Right atrium auricular region (tissue), 2 donors: ENCODE results near the gene EEIG2. TPM values are rescaled to one million over a fixed set of nuclear protein-coding genes. Genes with fewer than 3 reads are reported as not detected.

Experiments
- DNase-seq: peaks from one replicate; pipeline ENCODE4 v3.0.0-alpha.2; 2019; ENCODE audit warnings: low spot score
- H3K27ac ChIP-seq, 2 donors: fragments of 200-600 bp; sonication (generic); 1 replicate in 1 of 2; 2 replicates in 1 of 2; pipeline ENCODE4 v1.5.1; 2016 to 2019
- H3K27me3 ChIP-seq, 2 donors: fragments of 200-600 bp; sonication (generic); one replicate each; pipeline versions ENCODE4 v1.5.1 to v1.6.0; 2017 to 2019
- H3K36me3 ChIP-seq: fragments of 200-600 bp; sonication (generic); one replicate; pipeline ENCODE4 v1.5.1; 2016
- H3K4me1 ChIP-seq, 2 donors: fragments of 200-600 bp; sonication (generic); one replicate each; pipeline versions ENCODE4 v1.5.1 to v1.6.0; 2017 to 2019
- H3K4me3 ChIP-seq, 2 donors: fragments of 200-600 bp; sonication (generic); 1 replicate in 1 of 2; 2 replicates in 1 of 2; pipeline ENCODE4 v1.5.1; 2017 to 2019; ENCODE audit warnings: mild to moderate bottlenecking in 1 of 2, moderate library complexity in 1 of 2
- H3K9me3 ChIP-seq, 2 donors: fragments of 200-600 bp; sonication (generic); one replicate each; pipeline ENCODE4 v1.5.1; 2019
- total RNA-seq, 2 donors: library from RNA; depleted of rRNA; stranded (reverse); fragments of >200 nt; gene quantifications; one replicate each; pipeline ENCODE4 v1.1.0, GENCODE V29; 2016
- TF ChIP-seq, protein P1 (sequence below), 2 donors: fragments of 200-600 bp; sonication (generic); IDR thresholded peaks; one replicate each; pipeline ENCODE4 v1.5.1; 2019; ENCODE audit warnings: antibody characterized with exemption in 2 of 2

EEIG2 gene
- total RNA-seq, 2 donors from 2014 or later: 6.1 to 7.4 TPM

- no peak for DNase-seq
- Histone ChIP-seq H3K27me3 (no peaks in the 10 kb centered on the region), H3K4me1 (peaks cover 0 to 7% of the 10 kb centered on the region in 2 donors), H3K9me3 (no peaks in the 10 kb centered on the region), H3K4me3 (no peak overlapping the region), H3K27ac (no peak overlapping the region), H3K36me3 (no peaks in the 10 kb centered on the region)
- TF ChIP-seq, protein P1, sequence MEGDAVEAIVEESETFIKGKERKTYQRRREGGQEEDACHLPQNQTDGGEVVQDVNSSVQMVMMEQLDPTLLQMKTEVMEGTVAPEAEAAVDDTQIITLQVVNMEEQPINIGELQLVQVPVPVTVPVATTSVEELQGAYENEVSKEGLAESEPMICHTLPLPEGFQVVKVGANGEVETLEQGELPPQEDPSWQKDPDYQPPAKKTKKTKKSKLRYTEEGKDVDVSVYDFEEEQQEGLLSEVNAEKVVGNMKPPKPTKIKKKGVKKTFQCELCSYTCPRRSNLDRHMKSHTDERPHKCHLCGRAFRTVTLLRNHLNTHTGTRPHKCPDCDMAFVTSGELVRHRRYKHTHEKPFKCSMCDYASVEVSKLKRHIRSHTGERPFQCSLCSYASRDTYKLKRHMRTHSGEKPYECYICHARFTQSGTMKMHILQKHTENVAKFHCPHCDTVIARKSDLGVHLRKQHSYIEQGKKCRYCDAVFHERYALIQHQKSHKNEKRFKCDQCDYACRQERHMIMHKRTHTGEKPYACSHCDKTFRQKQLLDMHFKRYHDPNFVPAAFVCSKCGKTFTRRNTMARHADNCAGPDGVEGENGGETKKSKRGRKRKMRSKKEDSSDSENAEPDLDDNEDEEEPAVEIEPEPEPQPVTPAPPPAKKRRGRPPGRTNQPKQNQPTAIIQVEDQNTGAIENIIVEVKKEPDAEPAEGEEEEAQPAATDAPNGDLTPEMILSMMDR (IDR thresholded peaks at IDR 0.05): no peak
Measured at GRCh38 chr1:108556066-108556465, 3.8 kb upstream of the EEIG2 start.

GRCh38 chr1:108556499-108556898, 3.4 kb upstream of the EEIG2 start:
- Histone ChIP-seq H3K27me3 (no peaks in the 10 kb centered on the region), H3K4me1 (peaks cover 0 to 11% of the 10 kb centered on the region in 2 donors), H3K27ac (no peak overlapping the region), H3K4me3 (no peak overlapping the region), H3K36me3 (no peaks in the 10 kb centered on the region), H3K9me3 (no peaks in the 10 kb centered on the region)
- DNase-seq: no peak
- TF ChIP-seq, protein P1 (IDR thresholded peaks at IDR 0.05): no peak

- peaks cover 0 to 17% of the 10 kb centered on the region in 2 donors for H3K4me1 ChIP-seq
- no peak overlapping the region for H3K27ac ChIP-seq
- no peak overlapping the region for H3K4me3 ChIP-seq
Measured at GRCh38 chr1:108557296-108557695, 2.6 kb upstream of the EEIG2 start.

DNA sequence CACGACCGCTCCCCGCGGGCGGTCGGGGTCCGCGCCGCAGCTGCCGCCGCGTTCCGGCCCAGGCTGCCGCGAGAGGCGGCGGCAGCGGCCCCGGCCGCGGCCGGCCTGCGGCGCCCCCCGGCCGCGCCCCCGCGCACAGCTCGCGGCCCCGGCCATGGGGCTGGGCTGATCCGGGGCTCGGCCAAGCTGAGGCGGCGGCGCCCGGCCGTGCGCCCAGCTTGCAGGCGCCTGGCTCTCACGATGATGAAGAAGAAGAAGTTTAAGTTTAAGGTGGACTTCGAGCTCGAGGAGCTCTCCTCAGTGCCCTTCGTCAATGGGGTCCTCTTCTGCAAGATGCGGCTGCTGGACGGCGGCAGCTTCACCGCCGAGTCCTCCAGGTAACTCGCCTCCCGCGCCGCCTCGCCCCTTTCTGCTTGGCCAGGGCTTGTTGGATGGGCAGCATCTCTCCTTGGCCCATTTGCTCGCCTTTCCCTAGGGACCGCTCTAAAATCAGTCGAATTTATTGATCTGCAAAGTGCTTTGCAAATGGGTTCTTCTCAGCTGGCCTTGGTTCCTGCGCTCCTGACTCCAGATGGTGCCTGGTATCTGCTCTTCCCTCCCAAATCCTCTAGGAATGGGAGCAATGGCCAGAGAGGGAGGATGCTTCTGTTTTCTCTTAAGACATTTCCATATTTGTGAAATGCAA, 431 bp downstream of the EEIG2 start:
- no peak for DNase-seq
- peaks cover 0 to 17% of the 10 kb centered on the region in 2 donors for H3K4me1 ChIP-seq

More at GRCh38 chr1:108557296-108557695, 2.6 kb upstream of the EEIG2 start:
- TF ChIP-seq, protein P1 (IDR thresholded peaks at IDR 0.05): no peak
- Histone ChIP-seq H3K27me3 (no peaks in the 10 kb centered on the region), H3K9me3 (no peaks in the 10 kb centered on the region), H3K36me3 (no peaks in the 10 kb centered on the region)
- DNase-seq: no peak

DNA sequence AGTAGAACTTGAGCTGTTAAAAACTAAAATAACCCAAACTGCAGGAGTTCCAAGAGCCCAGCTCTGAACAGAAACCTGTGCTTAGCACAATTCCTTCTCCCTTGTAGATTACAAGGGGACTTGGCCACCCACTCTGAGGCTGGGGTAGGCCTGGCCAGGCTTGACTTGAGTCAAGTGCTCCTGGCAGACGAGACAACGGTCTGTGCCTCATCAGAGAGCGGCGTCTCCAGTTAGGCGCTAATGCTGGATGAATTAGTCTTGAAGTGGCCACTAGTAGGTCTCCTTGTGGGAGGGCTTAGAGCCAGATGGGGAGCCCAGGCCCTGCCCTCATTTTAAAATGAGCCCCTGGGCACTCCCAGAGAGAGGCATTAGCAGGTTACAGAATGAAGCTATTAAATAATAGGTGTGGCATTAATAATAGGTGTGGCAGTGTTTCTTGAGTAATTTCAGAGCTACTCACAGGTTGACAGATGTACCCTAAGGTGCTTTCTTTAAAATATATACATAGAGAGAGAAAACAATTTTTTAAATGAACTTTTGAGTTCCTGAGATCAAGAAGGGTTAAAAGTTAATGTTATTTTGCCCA, 1.1 kb downstream of the EEIG2 start:
- Histone ChIP-seq H3K36me3 (no peaks in the 10 kb centered on the region), H3K4me3 (peak overlapping the region; percentile 55 to 70), H3K9me3 (no peaks in the 10 kb centered on the region), H3K27ac (peak overlapping the region; percentile 56 to 68), H3K27me3 (no peaks in the 10 kb centered on the region), H3K4me1 (peaks cover 0 to 17% of the 10 kb centered on the region in 2 donors)
- peak; percentile 80 for DNase-seq
- TF ChIP-seq, protein P1 (IDR thresholded peaks at IDR 0.05): no peak

More for the DNA sequence above, 431 bp downstream of the EEIG2 start:
- H3K36me3 ChIP-seq: no peaks in the 10 kb centered on the region
- TF ChIP-seq, protein P1 (IDR thresholded peaks at IDR 0.05): no peak
- H3K27me3 ChIP-seq: no peaks in the 10 kb centered on the region
- H3K9me3 ChIP-seq: no peaks in the 10 kb centered on the region
- H3K27ac ChIP-seq: peak overlapping the region; percentile 56 to 68
- H3K4me3 ChIP-seq: peak overlapping the region; percentile 55 to 70
